Esophagus muscularis mucosa (tissue), 4 donors: ENCODE measurements around the gene SPSB1.

ENCODE experiments used
- EP300 ChIP-seq: sonication (generic); formaldehyde crosslinking; IDR thresholded peaks from one replicate; pipeline ENCODE4 v1.6.1; 2017; ENCODE audit warnings: antibody characterized with exemption
- POLR2A ChIP-seq: fragments of 450-650 bp; IDR thresholded peaks from one replicate; pipeline ENCODE4 v1.6.1; 2017; ENCODE audit warnings: antibody characterized with exemption, moderate library complexity, mild to moderate bottlenecking, low read depth
- POLR2AphosphoS5 ChIP-seq, 2 donors: sonication (generic); formaldehyde crosslinking; IDR thresholded peaks; one replicate each; pipeline ENCODE4 v1.6.1; 2017; ENCODE audit warnings: antibody characterized with exemption in 2 of 2
- TF ChIP-seq, protein P1 (sequence below), 3 experiments: fragments of 200-600 bp in 2 of 3; fragments of 450-650 bp in 1 of 3; sonication (generic) in 2 of 3; IDR thresholded peaks; one replicate each; pipeline ENCODE4 v1.5.1; 2017 to 2019; ENCODE audit warnings: antibody characterized with exemption in 3 of 3, mild to moderate bottlenecking in 2 of 3, moderate library complexity in 1 of 3

DNA sequence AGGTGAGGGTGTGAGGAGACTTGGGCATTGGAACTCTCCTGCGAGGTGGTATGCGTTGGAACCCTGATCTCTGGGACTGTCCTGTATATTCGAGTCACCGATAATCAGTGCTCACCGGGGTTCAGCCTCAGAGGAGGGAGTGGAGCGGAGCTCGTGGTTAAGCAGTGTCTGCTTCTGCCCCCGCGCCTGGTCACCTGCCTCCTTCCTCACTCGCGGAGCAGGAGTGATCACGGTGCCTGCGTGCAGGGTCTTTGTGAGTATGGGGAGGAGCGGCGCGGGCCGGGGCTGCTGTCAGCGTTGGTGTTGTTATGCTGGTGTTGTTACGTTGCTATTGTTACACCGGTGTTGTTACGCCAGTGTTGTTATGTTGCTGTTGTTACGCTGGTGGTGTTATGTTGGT, 34.8 kb upstream of the SPSB1 start:
- TF ChIP-seq, protein P1, sequence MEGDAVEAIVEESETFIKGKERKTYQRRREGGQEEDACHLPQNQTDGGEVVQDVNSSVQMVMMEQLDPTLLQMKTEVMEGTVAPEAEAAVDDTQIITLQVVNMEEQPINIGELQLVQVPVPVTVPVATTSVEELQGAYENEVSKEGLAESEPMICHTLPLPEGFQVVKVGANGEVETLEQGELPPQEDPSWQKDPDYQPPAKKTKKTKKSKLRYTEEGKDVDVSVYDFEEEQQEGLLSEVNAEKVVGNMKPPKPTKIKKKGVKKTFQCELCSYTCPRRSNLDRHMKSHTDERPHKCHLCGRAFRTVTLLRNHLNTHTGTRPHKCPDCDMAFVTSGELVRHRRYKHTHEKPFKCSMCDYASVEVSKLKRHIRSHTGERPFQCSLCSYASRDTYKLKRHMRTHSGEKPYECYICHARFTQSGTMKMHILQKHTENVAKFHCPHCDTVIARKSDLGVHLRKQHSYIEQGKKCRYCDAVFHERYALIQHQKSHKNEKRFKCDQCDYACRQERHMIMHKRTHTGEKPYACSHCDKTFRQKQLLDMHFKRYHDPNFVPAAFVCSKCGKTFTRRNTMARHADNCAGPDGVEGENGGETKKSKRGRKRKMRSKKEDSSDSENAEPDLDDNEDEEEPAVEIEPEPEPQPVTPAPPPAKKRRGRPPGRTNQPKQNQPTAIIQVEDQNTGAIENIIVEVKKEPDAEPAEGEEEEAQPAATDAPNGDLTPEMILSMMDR (IDR thresholded peaks at IDR 0.05), result no peak
- TF ChIP-seq EP300 (no peak), POLR2A (no peak), POLR2AphosphoS5 (IDR thresholded peaks at IDR 0.05) (no peak)
